Heart right ventricle (tissue), 16 donors: ENCODE results near the gene DHCR24. TPM values are rescaled to one million over a fixed set of nuclear protein-coding genes. Genes with fewer than 3 reads are reported as not detected.

ENCODE experiments used
- ATAC-seq, 8 donors: fragments of 200-7000 bp; cut with Tn5 transposase; one replicate each; pipeline ENCODE4 v1.9.1; 2020; ENCODE audit warnings: mild to moderate bottlenecking in 8 of 8, moderate library complexity in 8 of 8, moderate number of reproducible peaks in 1 of 8
- DNase-seq, 2 donors: peaks; one replicate each; pipeline ENCODE4 v3.0.0-alpha.2; 2020
- H3K27ac ChIP-seq, 10 donors: fragments of 200-600 bp; sonication (generic) in 2 of 10; one replicate each; pipeline versions ENCODE4 v1.5.0 to v1.8.0; 2020 to 2022; ENCODE audit warnings: mild to moderate bottlenecking in 3 of 10
- H3K27me3 ChIP-seq, 7 donors: fragments of 200-600 bp; one replicate each; pipeline ENCODE4 v1.8.0; 2021 to 2022; ENCODE audit warnings: mild to moderate bottlenecking in 2 of 7
- H3K36me3 ChIP-seq, 9 donors: fragments of 200-600 bp; sonication (generic) in 1 of 9; one replicate each; pipeline versions ENCODE4 v1.5.0 to v1.8.0; 2020 to 2022; ENCODE audit warnings: mild to moderate bottlenecking in 2 of 9
- H3K4me1 ChIP-seq, 9 donors: fragments of 200-600 bp; sonication (generic) in 1 of 9; one replicate each; pipeline versions ENCODE4 v1.5.0 to v1.8.0; 2020 to 2022; ENCODE audit warnings: mild to moderate bottlenecking in 4 of 9
- H3K4me3 ChIP-seq, 10 donors: fragments of 200-600 bp; sonication (generic) in 2 of 10; one replicate each; pipeline versions ENCODE4 v1.5.0 to v1.8.0; 2020 to 2022; ENCODE audit warnings: mild to moderate bottlenecking in 7 of 10, moderate library complexity in 2 of 10
- H3K9me3 ChIP-seq, 11 donors: fragments of 200-600 bp in 10 of 11; sonication (generic) in 2 of 11; one replicate each; pipeline versions ENCODE4 v1.5.0 to v1.8.0; 2013 to 2022; ENCODE audit warnings: mild to moderate bottlenecking in 2 of 11, control low read depth in 1 of 11, moderate library complexity in 1 of 11
- CTCF ChIP-seq, 9 donors: fragments of 200-600 bp; sonication (generic) in 2 of 9; IDR thresholded peaks; one replicate each; pipeline versions ENCODE4 v1.5.0 to v1.8.0; 2021 to 2022; ENCODE audit warnings: antibody characterized with exemption in 9 of 9, mild to moderate bottlenecking in 5 of 9, moderate library complexity in 1 of 9
- WGBS, 2 donors: extraction: QIAGEN DNeasy Blood & Tissue Kit; methylation state at CpG; one replicate each; pipeline ENCODE4 v1.1.7; 2013; ENCODE audit warnings: inconsistent platforms in 1 of 2; 5-methylcytosine and 5-hydroxymethylcytosine counted together
- intact Hi-C, 10 donors: fragments of 100-400 bp; cut with DNase I; formaldehyde crosslinking; loops; one replicate each; pipeline versions ENCODE4 v1.11.1 to v1.14.2; 2022
- polyA plus RNA-seq, 2 donors: library from polyadenylated mRNA; stranded (reverse); fragments of 200-250 nt; gene quantifications; one replicate each; pipeline ENCODE4 v1.2.3, GENCODE V29; 2013
- total RNA-seq, 10 donors: library from RNA; stranded (reverse); fragmentation: NEBNext Ultra II Directional in 3 of 10; extraction: Animal tissue kit (Norgen Biotek cat#: 25700) in 3 of 10; gene quantifications; one replicate each; pipeline versions ENCODE4 v1.2.1 to v1.2.4, GENCODE V29; 2021 to 2023
- donor health status: Arrhythmogenic right ventricular cardiomyopathy.
- donor health status: ischemic (EF 13 %, LVEDD 7.1; RV severe dilation, severe dysfunction).
- donor health status: healthy with polysubstance abuse.
- donor health status: DM: no; HTN: yes; CAD: no.
- donor health status: DM: no; HTN: no; CAD: no.
- donor health status: ischemic (EF 25% LVEDD 6.9; RV normal size, moderate dysfunction).
- donor health status: ischemic (EF 25% LVEDD 5.7; RV mildly dilated, moderate dysfunction).
- donor health status: healthy.
- donor health status: DM: yes; HTN: yes; CAD: no.
- donor health status: Ischemic cardiomyopathy.
- donor health status: ischemic (EF 35%, LVEDD 5.7; RV mildly dilated, moderate dysfunction).
- donor health status: nonischemic (EF 11% LVEDD 7.7; RV severe dilation, severe dysfunction).
- donor health status: DM: yes; HTN: yes; CAD: no.
- donor health status: PGD.
- donor health status: ischemic (EF 29% LVEDD 5.4; RV normal size, mild dysfunction).
- donor health status: nonischemic (EF 23%, LVEDD 6.1; RV moderate dilation, normal function).

The DHCR24 gene
- total and polyA plus RNA-seq, 12 donors: 3.3 to 70.6 (median 15.0) TPM

GRCh38 chr1:54805466-54805865, 81.5 kb downstream of the DHCR24 start:
- Histone ChIP-seq H3K4me1 (peaks cover 0 to 28% (median 9%) of the 10 kb centered on the region in 9 donors), H3K9me3 (no peaks in the 10 kb centered on the region), H3K36me3 (no peaks in the 10 kb centered on the region), H3K27me3 (peaks cover 0 to 43% (median 22%) of the 10 kb centered on the region in 7 donors), H3K27ac (no peak overlapping the region), H3K4me3 (no peak overlapping the region)
- 93 to 95% methylated on average over 3 of the region's 3 CpGs for WGBS, 2 donors
- intact Hi-C loops: loop anchor here in 7 of 10 donors (10.0 kb wide), 5 partner anchors 131 to 941 kb away; no protein-coding TSS in a partner anchor
- DNase-seq (no peak), ATAC-seq (no peak)
- TF ChIP-seq CTCF (IDR thresholded peaks at IDR 0.05): no peak

- H3K4me3 ChIP-seq: no peak overlapping the region
- DNase-seq: no peak
- WGBS, 2 donors: 83 to 88% methylated on average over 6 of the region's 6 CpGs
- H3K27me3 ChIP-seq: peaks cover 0 to 52% (median 30%) of the 10 kb centered on the region in 7 donors
- no peak for TF ChIP-seq CTCF (IDR thresholded peaks at IDR 0.05)
- no peak for ATAC-seq
- no peaks in the 10 kb centered on the region for H3K9me3 ChIP-seq
- H3K4me1 ChIP-seq: peaks cover 0 to 35% (median 9%) of the 10 kb centered on the region in 9 donors
- no peak overlapping the region for H3K27ac ChIP-seq
- H3K36me3 ChIP-seq: no peaks in the 10 kb centered on the region
- intact Hi-C loops: loop anchor here in 7 of 10 donors (10.0 kb wide), 5 partner anchors 130 to 940 kb away; no protein-coding TSS in a partner anchor
Measured at GRCh38 chr1:54804471-54805132, 82.4 kb downstream of the DHCR24 start.

- H3K27me3 ChIP-seq: peaks cover 0 to 56% (median 34%) of the 10 kb centered on the region in 7 donors
- no peaks in the 10 kb centered on the region for H3K36me3 ChIP-seq
- no peak overlapping the region for H3K4me3 ChIP-seq
- intact Hi-C loops: loop anchor here in 7 of 10 donors (10.0 kb wide), 5 partner anchors 129 to 939 kb away; no protein-coding TSS in a partner anchor
- ATAC-seq (peak in 1 of 8 donors; percentile 30), DNase-seq (no peak)
- no peaks in the 10 kb centered on the region for H3K9me3 ChIP-seq
- TF ChIP-seq CTCF (IDR thresholded peaks at IDR 0.05): no peak
- 63 to 64% methylated on average over 4 of the region's 4 CpGs for WGBS, 2 donors
- no peak overlapping the region for H3K27ac ChIP-seq
- H3K4me1 ChIP-seq: peaks cover 0 to 40% (median 9%) of the 10 kb centered on the region in 9 donors
Measured at GRCh38 chr1:54803761-54804470, 83.1 kb downstream of the DHCR24 start.
